HT-29 (cell line): Measurements from ENCODE around the gene GRIPAP1. TPM values are rescaled to one million over a fixed set of nuclear protein-coding genes. Genes with fewer than 3 reads are reported as not detected.

Experiments used
- DNase-seq: peaks from one replicate; pipeline ENCODE4 v3.0.0-alpha.2; 2015; ENCODE audit warnings: low spot score
- small RNA-seq: library from RNA; depleted of rRNA; stranded (forward); fragments of <200 nt; gene quantifications from one replicate; pipeline ENCODE3, GENCODE V24; 2014
- total RNA-seq: library from RNA; depleted of rRNA; stranded (reverse); fragments of >200 nt; shearing (Covaris generic); gene quantifications from 2 replicates; pipeline ENCODE4 v1.2.3, GENCODE V29; 2014; rRNA removed

Gene GRIPAP1
- total RNA-seq, 1 experiment from 2014 or later: 24.6 TPM

GRCh38 chrX:48923771-48924170 lies 78.3 kb downstream of the GRIPAP1 start:
- no peak for DNase-seq

Small RNA genes lying within 50 kb of the gene (small RNA-seq; reads per million reads assigned to genes)
- not detected for gene RNU6-722P

Other genes starting within 250 kb of the GRIPAP1 start
- gene GLOD5, start 240.5 kb downstream of the GRIPAP1 start, total RNA-seq: 0.63 TPM in 1 of 2 replicates, not detected in the other
- gene GATA1, start 215.7 kb downstream of the GRIPAP1 start, total RNA-seq: not detected in 2 replicates
- 60.6 and 65.2 TPM in 2 replicates for gene HDAC6, start 200.2 kb downstream of the GRIPAP1 start, total RNA-seq
- gene ERAS, start 175.8 kb downstream of the GRIPAP1 start, total RNA-seq: not detected in 2 replicates
- not detected in 2 replicates for gene PCSK1N, start 166.7 kb downstream of the GRIPAP1 start, total RNA-seq
- gene TIMM17B, start 104.5 kb downstream of the GRIPAP1 start, total RNA-seq: 127 and 148 TPM in 2 replicates
- gene PQBP1, start 104.3 kb downstream of the GRIPAP1 start, total RNA-seq: 86.3 and 97.5 TPM in 2 replicates
- 66.8 and 75.0 TPM in 2 replicates for gene SLC35A2, start 90.6 kb downstream of the GRIPAP1 start, total RNA-seq
- 13.4 and 14.9 TPM in 2 replicates for gene PIM2, start 83.2 kb downstream of the GRIPAP1 start, total RNA-seq
- 42.8 and 48.6 TPM in 2 replicates for gene OTUD5, start 44.7 kb downstream of the GRIPAP1 start, total RNA-seq
- 0.18 TPM in 1 of 2 replicates, not detected in the other for gene KCND1, start 30.4 kb downstream of the GRIPAP1 start, total RNA-seq
- gene TFE3, start 41.1 kb upstream of the GRIPAP1 start, total RNA-seq: 46.6 and 53.6 TPM in 2 replicates
- gene CCDC120, start 56.7 kb upstream of the GRIPAP1 start, total RNA-seq: 10.6 and 12.6 TPM in 2 replicates
- gene PRAF2, start 71.7 kb upstream of the GRIPAP1 start, total RNA-seq: 0.15 and 0.57 TPM in 2 replicates
- 46.5 and 65.5 TPM in 2 replicates for gene WDR45, start 77.6 kb upstream of the GRIPAP1 start, total RNA-seq
- gene GPKOW, start 121.5 kb upstream of the GRIPAP1 start, total RNA-seq: 39.4 and 41.6 TPM in 2 replicates
- 12.6 and 13.6 TPM in 2 replicates for gene MAGIX, start 160.5 kb upstream of the GRIPAP1 start, total RNA-seq
- 27.3 and 28.1 TPM in 2 replicates for gene PLP2, start 169.6 kb upstream of the GRIPAP1 start, total RNA-seq
- gene PRICKLE3, start 184.1 kb upstream of the GRIPAP1 start, total RNA-seq: 19.0 and 22.3 TPM in 2 replicates
- 0.61 and 1.1 TPM in 2 replicates for gene SYP, start 197.9 kb upstream of the GRIPAP1 start, total RNA-seq
- not detected in 2 replicates for gene CACNA1F, start 231.1 kb upstream of the GRIPAP1 start, total RNA-seq
- 25.0 and 27.7 TPM in 2 replicates for gene CCDC22, start 233.2 kb upstream of the GRIPAP1 start, total RNA-seq